Activated CD8-positive, alpha-beta memory T cell treated with anti-CD3 and anti-CD28 coated beads, Interleukin-2, amount 50 U/mL, for 4 hours (primary cell): Measurements from ENCODE around the gene ZNF839.
"Not testable (repeated sequence)": the region's sequence is repeated elsewhere in the genome, so short reads cannot be mapped to it uniquely, and the experiment has no call there.

Experiments
- DNase-seq: peaks from one replicate; pipeline ENCODE4 v3.0.0-alpha.2; 2020

Gene ZNF839

DNA sequence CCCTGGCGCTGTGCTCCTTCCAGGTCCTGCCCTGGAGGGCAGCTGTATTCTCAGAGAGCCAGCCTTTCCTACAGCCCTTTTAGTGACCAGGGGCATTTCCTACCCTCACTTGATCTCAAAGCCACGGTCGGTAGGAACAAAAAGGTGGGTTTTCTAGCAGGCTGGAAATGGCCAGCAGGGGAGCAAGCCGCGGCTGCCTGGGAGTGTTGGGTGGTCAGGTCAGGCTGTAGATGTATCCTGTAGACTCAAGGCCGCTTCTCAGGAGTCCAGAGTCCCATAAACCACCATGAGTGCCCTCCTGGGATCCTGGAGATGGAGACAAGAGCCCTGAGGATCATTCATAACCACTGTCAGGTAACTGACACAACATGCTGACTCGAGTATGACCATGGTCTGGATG is 24.5 kb downstream of the ZNF839 start:
- DNase-seq, result no peak

DNA sequence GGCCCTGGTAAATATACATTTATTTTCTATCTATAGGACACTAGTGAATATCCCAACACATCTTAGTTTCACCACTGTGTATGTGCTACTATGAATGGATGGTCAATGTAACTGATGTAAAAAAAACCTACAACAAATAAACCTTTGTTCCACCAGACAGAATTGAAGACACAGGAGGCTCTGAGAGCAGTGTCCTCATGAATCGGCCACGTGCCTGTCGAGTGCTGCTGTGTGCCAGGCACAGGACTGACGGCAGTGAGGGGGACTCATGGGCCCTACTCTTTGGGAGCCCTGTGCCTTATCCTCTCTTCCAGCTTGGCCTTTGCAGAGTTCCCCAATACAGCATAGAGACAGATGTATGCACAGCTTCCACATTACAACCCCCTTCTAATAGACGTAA is 24.9 kb downstream of the ZNF839 start:
- DNase-seq, result no peak

DNA sequence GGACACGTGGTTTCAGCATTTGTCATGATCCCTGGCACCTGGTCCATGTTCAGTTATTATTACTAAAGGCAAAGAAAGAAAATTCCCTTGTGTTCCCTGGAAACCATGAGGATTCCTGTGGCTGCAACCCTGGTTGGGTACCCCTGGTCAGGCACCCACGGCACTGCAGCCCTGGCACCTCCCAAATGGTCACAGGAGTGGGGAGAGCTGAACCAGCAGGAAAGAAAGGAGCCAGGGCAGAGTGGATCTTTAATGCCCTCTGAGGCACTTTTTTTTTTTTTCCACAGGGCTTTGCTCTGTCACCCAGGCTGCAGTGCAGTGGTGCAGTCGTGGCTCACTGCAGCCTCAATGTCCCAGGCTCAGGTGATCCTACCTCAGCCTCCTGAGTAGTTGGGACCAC is 25.7 kb downstream of the ZNF839 start:
- no peak for DNase-seq

DNA sequence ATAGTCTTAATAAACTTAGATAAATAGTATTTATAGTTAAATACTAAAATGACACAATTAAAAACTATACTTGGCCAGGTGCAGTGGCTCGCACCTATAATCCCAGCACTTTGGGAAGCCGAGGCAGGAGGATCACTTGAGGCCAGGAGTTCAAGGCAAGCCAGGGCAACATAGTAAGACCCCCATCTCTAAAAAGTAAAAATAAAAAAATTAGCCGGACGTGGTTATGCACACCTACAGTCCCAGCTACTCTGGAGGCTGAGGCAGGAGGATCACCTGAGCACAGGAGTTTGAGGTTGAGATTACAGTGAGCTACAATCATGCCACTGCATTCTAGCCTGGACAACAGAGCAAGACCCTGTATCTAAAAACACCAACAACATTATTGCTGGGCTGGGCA is 27.1 kb downstream of the ZNF839 start:
- no peak for DNase-seq

DNA sequence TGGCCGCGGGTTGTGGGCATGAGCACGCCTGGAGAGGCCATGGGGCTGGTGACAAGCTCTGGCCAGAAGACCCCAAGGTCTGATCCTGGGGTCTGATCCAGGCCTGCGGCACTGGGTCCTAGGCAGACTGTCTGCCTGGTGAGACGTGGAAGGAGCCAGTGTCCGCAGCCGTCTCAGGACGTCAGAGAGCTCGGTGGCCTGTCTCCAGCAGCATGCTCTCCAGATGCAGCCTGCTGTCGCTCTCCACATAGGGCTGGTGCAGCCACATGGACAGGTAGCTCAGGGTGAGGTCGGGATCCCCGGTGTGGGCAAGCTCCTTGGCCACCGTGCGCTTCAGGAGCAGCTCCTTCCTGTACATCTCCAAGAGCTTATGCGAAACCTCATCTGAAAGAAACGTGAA is 28.8 kb downstream of the ZNF839 start:
- DNase-seq, result no peak

DNA sequence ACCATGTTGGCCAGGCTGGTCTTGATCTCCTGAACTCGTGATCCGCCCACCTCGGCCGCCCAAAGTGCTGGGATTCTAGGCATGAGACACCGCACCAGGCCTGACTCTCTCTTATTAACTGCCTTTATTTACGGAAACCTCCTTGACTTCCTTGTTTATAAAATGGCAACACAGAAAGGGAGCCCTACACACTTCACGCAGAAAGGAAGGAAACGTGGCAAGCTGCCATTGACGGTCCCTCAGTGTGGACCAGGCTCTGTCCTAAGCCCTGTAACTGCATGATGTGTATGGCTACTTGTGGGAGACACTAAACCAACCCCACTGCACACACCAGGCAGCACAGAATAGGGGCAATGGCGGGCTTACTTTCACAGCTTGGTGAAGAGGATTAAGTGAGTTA is 31.5 kb downstream of the ZNF839 start:
- DNase-seq, result no peak

DNA sequence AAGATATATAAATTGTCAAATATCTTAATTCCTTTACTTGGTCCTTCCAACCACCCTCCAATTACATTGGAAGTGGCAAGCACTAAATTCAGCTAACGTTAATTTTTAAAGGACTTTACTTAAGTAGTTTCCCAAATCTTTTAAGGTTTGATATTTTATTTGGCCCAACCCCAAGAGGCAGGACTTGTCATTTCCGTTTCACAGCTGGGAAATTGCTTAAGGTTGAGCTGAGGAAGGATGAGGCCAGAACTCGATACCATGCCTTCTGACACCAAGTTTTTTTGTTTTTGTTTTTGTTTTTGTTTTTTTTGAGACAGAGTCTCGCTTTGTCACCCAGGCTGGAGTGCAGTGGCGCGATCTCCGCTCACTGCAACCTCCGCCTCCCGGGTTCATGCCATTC is 32.0 kb downstream of the ZNF839 start:
- DNase-seq, result not testable (repeated sequence)

DNA sequence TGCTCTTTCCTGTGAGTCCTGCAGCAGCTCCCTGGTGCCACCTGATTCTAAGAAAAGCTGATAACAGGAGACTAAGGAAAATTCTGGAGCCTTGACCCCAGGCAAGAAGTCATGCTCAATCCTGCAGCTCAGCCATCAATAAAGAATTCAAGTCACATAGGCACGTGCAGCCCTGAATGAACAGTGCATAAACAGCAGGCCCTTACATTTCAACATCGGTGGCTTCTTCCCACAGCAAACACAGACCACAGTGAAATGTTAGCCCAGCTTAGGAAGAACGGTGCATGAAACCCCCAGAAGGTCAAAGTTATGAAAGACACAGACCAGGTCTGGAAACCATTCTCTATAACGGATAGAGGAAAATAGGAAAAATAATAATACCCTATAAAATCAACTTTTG is 32.7 kb downstream of the ZNF839 start:
- no peak for DNase-seq

DNA sequence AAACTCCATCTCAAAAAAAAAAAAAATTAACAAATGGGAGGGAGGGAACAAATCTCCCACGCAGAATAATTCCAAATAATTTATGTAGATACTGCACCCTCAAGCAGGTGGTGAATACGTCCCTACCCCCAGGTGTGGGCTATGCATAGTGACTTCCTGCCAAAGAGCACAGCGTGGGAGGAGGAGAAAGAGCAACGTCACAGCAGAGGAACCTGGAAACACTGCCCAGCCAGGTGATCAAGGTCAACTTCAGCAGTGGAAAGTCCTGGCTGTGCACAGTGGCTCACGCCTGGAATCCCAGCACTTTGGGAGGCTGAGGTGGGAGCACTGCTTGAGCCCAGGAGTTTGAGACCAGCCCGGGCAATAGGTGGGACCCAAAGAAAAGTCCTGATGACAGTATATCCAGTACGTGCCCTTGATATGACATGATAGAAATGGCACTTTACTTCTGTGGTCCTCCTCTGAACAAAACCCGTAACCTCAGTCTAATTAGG is 33.6 kb downstream of the ZNF839 start:
- no peak for DNase-seq

DNA sequence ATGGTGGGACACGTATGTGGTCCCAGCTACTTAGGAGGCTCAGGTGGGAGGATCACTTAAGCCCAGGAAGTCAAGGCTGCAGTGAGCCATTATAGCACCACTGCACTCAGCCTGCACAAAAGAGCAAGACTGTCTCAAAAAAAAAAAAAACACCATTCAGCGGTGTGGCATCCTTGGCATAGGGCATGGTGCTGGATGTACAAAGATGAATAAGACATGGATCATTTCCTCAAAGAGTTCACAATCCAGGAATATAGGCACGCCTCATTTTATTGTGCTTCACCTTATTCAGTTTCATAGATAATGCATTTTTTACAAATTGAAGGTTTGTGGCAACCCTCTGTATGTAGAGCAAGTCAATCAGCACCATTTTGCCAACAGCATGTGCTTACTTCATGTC is 36.7 kb downstream of the ZNF839 start:
- no peak for DNase-seq

DNA sequence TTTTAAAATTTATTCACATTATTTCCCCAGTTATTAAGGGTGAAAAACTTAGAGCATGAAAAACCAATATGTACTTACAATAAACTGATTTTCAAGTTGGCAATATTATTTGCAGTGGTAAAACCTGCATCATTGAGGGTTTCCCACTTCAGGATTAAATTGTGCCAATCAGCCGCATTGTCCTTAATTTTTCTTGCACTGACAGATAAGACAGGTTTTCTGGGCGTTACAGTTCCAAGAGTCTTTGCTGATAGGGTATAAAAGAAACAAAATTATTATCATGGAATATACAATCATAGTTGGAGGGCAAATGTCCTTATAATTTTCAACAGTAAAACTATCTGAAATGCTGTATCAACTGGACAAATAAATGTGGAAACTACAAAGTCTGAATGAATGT is 39.8 kb downstream of the ZNF839 start:
- DNase-seq, result no peak

DNA sequence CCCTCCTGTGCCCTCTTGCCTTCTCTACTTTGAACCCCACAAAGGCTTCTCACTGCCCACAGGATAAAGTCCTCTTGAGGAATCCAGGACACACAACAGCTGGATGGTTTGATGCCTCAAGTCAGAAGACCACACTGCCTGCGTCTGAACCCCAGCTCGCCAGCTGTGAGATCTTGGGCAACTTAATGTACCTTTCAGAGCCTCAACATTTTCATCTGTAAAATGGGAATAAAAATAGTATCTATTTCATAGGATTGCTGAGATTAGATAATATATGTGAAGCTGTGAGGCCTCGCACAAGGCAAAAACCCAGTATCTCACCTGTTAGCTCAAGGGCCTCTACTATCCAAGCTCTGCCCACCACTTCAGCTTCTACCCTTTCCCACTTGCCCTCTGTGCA is 40.8 kb downstream of the ZNF839 start:
- no peak for DNase-seq

DNA sequence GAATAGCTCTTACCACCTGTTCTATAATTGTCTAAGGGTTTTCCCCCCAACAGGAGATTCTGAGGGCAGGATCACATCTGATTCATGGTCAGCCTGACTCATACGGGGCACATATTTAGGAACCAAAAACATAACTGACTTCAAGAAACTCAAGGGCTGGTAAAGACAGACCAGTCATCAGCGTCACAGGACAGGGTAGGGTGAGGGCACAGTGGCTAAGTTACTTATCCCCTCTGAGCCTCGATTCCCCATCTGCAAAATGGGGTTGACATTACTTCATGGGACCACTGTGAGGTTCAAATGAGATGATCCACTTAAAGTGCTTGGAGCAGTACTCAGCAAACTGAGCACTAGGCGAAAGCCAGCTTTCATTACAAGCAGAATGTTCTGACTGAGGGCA is 42.5 kb downstream of the ZNF839 start:
- DNase-seq, result peak; percentile 39

DNA sequence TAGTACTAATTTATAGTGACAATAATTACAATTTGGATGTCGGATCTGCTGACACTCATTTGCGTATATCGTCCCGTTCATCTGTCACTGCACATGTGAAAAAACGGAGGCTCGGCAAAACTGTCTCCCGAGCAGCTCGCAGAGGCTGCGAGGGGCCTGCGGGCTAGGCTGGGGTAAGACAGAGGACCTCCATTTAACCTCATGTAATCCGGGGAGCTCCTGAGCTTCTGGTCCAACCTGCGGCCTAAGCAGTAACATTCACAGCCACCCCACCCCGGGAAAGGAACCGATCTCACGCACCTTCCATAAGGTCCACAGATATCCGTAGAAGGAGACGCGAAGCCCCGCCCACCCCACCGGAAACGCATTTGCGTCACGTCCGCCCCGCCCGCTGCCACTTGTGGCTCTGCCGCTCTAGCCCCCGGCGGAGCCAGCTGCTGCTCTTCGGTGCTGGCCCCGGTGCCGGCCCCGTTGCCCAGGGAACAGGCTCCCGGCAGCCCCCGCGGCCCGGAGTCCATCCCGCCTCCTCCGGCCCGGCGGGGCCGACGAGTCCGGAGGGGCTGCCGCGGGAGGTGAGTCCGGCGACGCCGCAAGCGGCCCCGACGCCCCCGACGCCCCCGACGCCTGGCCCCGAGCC is 43.1 kb downstream of the ZNF839 start, which contains the start of the genes CINP and TECPR2:
Gene CINP (minus strand): TSS at position 346 of the 637 bp plus-strand sequence. CDS start 39 bp downstream, at position 307.
Gene TECPR2 (plus strand): TSS at position 397 of the 637 bp plus-strand sequence. CDS start 13,781 bp downstream, outside the sequence.
- DNase-seq, result peak; percentile 97

DNA sequence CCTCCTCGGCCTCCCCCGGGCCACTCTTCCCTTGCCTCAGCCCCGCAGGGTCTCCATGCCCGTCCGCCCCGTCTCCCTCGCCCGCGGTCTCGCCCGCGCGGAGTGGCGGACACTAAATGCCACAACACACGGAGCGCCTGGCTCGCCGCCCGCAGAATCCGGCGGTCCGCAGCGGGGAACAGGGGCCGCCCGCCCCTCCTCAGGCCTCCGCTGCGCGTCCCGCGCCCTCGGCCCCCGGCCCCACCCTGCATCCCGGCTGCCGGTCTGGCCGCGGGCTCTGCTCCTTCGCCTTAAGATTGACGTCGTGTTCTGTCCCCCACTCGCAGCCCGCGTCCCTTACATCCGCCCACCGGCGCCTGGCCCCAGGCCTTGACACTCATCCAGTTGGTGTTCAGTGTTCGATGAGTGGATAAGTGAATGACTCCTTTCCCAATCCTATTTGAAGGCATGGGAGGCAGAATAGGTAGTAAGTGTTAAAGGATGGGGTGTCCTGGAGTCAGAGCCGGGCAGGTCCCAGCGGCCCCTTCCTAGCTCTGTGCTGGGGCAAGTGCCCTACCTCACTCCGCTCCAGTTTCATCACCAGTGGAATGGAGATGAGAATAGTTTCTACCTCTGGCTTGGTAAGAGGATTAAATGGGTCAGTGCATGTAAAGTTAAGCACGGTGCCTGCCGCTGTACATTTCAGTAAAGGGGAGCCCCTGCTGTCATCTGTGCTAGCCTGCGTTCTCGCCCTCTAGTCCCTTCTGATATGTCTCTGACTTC is 43.8 kb downstream of the ZNF839 start:
- peak; percentile 37 for DNase-seq

DNA sequence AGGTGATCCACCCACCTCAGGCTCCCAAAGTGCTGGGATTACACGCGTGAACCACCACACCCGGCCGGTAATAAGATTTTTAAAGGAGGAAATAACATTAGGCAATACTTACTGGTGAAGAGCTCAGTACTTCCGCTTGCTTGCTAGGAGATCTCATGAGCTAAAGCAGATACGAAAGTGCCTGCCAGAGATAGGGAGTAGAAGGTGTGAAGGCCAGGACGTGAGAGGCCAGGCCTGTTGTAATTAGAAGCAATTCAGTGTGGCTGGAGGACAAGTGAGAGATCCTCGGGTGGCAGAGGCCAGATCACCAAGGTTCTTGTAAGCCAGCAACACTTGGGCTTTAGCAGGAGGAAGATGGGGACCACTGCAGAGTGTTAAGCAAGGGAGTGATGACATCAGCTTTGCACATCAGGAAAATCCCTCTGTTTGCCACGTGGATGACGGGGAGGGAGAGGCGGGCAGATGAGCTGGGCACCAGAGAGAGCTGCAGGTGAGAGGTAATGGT is 50.8 kb downstream of the ZNF839 start:
- no peak for DNase-seq

DNA sequence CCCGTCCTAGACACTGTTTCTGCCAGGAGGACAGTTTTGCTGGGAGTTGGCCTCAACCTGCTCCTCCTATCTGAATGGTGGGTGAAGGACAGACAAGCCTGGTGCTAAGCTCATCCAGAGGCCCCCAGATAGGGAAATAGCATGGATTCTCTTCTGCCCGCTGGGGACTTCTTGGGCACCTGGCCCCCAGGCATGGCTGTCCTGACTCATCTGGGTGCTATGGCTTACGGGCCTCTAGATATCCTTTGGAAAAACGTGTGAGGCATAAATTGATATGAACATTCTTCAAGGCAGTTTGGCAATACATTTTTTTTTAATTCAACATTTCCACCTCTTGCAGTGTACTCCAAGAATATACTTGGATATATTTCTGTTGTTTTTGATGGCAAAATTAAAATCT is 51.8 kb downstream of the ZNF839 start:
- no peak for DNase-seq

DNA sequence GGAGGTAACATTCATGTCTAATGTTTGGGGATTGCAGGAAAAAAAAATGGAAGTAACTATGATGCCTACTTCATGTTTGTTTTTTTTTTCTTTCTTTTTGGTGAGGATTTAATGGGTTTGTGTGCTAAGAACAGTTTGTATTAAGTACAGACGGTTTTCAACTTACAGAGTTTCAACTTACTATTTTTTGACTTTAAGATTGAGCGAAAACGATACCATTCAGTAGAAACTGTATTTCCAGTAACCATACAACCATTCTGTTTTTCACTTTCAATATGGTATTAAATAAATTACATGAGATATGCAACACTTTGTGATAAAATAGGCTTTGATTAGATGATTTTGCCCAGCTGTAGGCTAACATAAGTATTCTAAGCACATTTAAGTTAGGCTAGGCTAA is 53.6 kb downstream of the ZNF839 start:
- DNase-seq, result no peak

DNA sequence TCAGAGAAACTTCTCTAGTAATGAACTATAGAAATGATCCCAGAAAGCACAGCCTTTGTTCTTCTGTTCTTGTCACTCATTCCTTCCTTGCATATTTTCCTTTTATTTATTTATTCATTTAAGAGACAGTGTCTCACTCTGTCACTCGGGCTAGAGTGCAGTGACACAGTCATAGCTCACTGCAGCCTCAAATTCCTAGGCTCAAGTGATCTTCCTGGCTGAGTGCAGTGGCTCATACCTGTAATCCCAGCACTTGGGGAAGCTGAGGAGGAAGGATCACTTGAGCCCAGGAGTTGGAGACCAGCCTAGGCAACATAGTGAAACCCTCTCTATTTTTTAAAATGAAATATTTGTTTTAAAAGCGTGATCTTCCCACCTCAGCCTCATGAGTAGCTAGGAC is 54.7 kb downstream of the ZNF839 start:
- no peak for DNase-seq

DNA sequence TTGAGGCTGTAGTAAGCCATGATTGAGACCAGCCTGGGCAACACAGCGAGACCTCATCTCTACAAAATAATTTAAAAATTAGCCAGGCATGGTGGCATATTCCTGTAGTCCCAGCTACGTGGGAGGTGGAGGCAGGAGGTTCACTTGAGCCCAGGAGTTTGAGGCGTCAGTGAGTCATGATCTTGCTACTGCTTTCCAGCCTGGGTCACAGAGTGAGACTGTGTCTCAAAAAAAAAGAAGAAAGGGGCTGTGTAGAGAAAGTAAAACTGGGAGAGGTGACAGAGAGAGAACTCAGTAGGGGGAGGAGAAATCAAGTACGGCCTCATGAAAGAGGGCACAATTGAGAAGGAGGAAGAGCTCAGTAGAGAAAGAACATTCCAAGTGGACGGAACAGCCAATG is 55.6 kb downstream of the ZNF839 start:
- no peak for DNase-seq

DNA sequence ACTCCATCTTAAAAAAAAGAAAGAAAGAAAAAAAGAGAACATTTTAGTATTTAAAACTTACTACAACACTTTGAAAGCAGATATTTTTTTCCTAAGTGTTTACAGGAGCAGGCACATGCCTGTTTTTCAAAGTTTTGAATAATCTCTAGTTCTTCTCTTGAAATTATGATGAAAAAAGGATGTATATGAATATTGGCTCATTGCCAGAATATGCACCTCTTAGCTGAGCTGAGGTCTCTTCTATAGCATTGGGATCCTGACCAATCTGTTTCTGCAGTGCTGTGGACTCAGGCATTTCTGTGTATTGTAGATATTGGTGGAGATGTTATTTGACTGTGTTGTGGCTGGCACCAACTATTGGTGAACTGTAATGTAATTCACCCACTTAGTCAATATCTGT is 58.1 kb downstream of the ZNF839 start:
- no peak for DNase-seq

DNA sequence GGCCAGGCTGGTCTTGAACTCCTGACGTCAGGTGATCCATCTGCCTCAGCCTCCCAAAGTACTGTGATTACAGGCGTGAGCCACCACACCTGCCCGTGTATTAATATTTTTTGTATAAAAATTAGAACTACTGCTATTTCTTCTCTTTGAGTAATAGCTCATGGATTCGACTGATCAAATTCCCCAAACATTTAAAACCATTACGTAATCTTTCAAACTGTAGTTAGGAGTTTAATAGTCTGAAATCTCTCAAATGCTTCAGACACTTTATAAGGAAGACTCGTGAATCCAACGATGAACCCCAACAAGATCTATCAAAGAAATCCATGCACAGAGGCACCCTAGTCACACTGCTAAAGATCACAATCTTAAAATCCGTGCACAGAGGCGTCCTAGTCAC is 59.3 kb downstream of the ZNF839 start:
- DNase-seq, result no peak

DNA sequence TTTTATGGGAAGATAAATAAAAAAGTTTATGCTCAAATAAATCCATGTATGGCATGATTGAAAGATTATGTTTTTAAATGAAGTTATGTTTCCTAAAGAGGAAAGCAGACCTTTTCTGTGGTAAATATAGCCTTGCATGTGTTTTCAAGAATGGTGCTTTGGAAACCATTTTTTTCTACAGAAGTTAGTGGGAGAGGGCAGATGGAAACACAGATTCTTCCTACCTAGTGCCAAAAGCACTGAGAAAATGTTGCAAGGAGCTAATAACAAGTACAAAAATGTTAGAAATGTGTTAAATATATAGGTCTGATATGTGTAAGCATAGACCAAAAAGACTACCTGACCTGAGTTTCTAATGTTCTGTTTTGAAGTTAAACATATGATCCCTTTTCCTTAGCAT is 67.5 kb downstream of the ZNF839 start:
- DNase-seq, result no peak

DNA sequence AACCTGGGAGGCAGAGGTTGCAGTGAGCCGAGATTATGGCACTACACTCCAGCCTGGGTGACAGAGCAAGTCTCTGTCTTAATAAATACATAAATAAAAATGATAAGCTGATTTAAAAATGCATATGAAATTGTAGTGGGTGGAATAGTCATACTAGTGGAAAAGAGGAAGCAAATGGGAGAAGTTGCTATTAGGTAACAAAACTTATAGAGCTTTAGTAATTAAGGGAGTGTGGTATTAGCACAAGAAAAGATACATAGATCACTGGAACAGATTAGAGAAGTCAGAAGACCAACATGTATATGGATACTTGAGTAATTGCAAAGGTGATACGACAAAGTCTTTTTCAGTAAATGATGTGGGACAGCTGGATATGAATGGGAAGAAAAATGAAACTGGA is 69.7 kb downstream of the ZNF839 start:
- no peak for DNase-seq
